GM12892 (cell line): Measurements from ENCODE around the gene SLC25A13.

Source experiments
- POLR2A ChIP-seq: IDR thresholded peaks from 2 replicates; pipeline ENCODE4 v1.6.1; 2011; ENCODE audit warnings: low read depth, low read length, control low read depth
- POLR2AphosphoS5 ChIP-seq: IDR thresholded peaks from 2 replicates; pipeline ENCODE4 v1.6.1; 2011; ENCODE audit warnings: low read depth, low read length, control low read depth

DNA sequence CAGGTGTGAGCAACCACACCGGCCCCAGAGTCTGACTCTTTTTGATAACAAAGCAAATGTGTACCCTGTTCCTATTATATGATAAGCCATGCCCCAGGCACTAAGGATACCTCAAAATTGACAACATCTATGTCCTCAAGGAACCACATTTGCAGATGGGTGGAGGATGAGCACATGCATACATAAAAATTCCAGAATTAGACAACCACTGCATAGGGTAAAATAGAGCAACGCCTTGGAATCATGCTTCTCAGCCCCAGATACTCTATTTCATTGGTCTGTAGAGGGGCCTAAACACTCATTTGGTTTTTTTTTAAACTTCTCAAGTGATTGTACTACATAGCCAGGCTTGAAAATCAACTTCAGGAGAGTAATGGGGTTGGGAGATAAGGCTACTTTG, 78.7 kb downstream of the SLC25A13 start:
- no peak for TF ChIP-seq POLR2AphosphoS5
- TF ChIP-seq POLR2A: no peak
